ENCODE results near the gene CYS1.

CYS1 gene

DNA sequence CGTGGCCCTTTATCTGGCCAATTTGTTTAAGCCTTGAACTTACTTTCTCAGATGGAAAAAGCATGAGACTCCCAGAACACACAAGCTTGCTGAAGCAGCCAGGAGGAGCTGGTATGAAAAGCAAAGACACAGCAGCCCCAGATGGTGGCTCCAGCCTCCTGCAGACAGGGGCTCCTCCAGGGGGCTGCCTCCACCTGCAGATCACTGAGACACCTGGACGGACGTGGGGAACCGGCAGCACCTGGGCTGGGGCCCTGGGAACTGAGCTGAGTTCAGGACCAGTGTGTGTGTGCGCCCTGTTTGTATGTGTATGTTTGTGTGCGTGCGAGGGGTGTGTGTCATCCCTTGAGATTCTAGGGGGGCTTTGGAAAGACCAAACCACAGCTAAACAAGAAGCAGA lies 8.6 kb downstream of the CYS1 start:
- H3K27me3 Mint-ChIP-seq (ENCODE audit: low read depth): peaks cover 41% of the 10 kb centered on the region
- H3K27ac Mint-ChIP-seq: no peak overlapping the region
- H3K9me3 Mint-ChIP-seq: peaks cover 4% of the 10 kb centered on the region
- H3K36me3 Mint-ChIP-seq (ENCODE audit: low read depth): no peaks in the 10 kb centered on the region
- no peak overlapping the region for H3K4me3 Mint-ChIP-seq
- H3K4me1 Mint-ChIP-seq (ENCODE audit: low read depth): peaks cover 6% of the 10 kb centered on the region

GRCh38 chr2:10071176-10071575 lies 9.0 kb downstream of the CYS1 start:
- Mint-ChIP-seq H3K27ac (no peak overlapping the region), H3K27me3 (ENCODE audit: low read depth) (peaks cover 41% of the 10 kb centered on the region), H3K4me1 (ENCODE audit: low read depth) (peaks cover 5% of the 10 kb centered on the region), H3K9me3 (peaks cover 4% of the 10 kb centered on the region), H3K4me3 (no peak overlapping the region), H3K36me3 (ENCODE audit: low read depth) (no peaks in the 10 kb centered on the region)

- H3K4me1 Mint-ChIP-seq (ENCODE audit: low read depth): peaks cover 3% of the 10 kb centered on the region
- H3K36me3 Mint-ChIP-seq (ENCODE audit: low read depth): no peaks in the 10 kb centered on the region
- no peak overlapping the region for H3K4me3 Mint-ChIP-seq
- H3K9me3 Mint-ChIP-seq: peaks cover 4% of the 10 kb centered on the region
- H3K27me3 Mint-ChIP-seq (ENCODE audit: low read depth): peaks cover 18% of the 10 kb centered on the region
- H3K27ac Mint-ChIP-seq: no peak overlapping the region
Observed at GRCh38 chr2:10067881-10068280, 12.3 kb downstream of the CYS1 start.

- no peaks in the 10 kb centered on the region for H3K4me1 Mint-ChIP-seq (ENCODE audit: low read depth)
- no peak overlapping the region for H3K27ac Mint-ChIP-seq
- peaks cover 13% of the 10 kb centered on the region for H3K27me3 Mint-ChIP-seq (ENCODE audit: low read depth)
- H3K4me3 Mint-ChIP-seq: no peak overlapping the region
- H3K9me3 Mint-ChIP-seq: peaks cover 4% of the 10 kb centered on the region
- no peaks in the 10 kb centered on the region for H3K36me3 Mint-ChIP-seq (ENCODE audit: low read depth)
Observed at GRCh38 chr2:10067330-10067729, 12.9 kb downstream of the CYS1 start.

- Mint-ChIP-seq H3K9me3 (peaks cover 4% of the 10 kb centered on the region), H3K27ac (no peak overlapping the region), H3K36me3 (ENCODE audit: low read depth) (no peaks in the 10 kb centered on the region), H3K4me1 (ENCODE audit: low read depth) (no peaks in the 10 kb centered on the region), H3K27me3 (ENCODE audit: low read depth) (peaks cover 9% of the 10 kb centered on the region), H3K4me3 (no peak overlapping the region)
Observed at GRCh38 chr2:10065773-10066055, 14.5 kb downstream of the CYS1 start.

DNA sequence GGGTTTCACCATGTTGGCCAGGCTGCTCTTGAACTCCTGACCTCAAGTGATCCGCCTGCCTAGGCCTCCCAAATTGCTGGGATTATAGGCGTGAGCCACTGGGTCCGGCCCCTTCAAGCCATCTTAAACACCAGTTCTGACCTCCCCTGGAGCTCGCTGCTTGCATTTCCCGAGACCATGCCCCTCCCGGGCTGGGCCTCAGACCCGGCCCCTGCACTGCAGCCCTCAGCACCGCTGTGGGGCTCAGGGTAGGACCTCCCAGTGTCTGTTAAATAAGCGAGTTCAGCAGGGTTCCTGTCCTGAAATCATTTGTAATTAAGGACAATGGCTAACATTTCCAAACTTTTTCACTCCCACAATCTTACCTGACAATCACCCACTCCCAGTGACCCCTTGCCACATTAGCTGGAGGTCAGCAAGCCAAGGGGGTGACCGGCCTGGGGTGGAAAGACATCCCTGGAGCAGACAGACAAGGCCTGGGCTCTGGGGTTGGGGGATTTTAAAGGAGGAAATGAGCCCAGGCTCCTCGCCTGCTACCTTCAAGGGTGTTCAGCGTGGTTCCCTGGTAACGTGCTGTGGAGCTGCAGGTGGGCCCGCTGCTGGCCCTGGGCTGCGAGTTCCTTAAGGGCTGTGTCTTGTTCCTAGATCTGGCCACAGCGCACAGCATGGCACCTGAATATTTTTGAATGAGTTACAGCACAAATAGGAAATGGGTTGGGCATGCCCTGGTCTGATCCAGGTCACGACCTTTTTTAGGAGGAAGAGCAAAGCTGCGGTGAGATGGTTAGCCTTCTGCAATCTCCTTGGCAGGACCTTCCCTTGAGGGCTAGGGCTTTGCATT lies 15.1 kb downstream of the CYS1 start:
- peaks cover 9% of the 10 kb centered on the region for H3K27me3 Mint-ChIP-seq (ENCODE audit: low read depth)
- no peak overlapping the region for H3K27ac Mint-ChIP-seq
- H3K4me1 Mint-ChIP-seq (ENCODE audit: low read depth): no peaks in the 10 kb centered on the region
- H3K4me3 Mint-ChIP-seq: no peak overlapping the region
- peaks cover 4% of the 10 kb centered on the region for H3K9me3 Mint-ChIP-seq
- no peaks in the 10 kb centered on the region for H3K36me3 Mint-ChIP-seq (ENCODE audit: low read depth)

DNA sequence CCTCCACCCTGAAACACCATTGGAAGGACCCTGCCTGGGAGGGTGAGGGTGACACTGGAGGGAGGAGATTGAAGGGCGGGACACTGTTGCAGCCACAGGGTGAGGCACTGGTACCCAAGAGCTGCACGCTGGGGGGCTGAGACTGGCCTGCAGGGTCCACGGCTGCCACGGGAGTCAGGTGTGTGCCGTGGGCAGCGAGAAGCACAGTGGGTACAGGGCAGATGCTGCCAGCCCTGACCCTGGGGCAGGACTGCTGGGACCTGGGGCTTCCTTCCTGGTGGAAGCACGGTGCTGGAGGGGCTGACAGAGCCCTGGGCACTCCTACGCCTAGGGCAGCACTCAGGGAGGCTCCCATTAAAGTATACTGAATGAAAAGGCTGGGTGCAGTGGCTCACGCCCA lies 16.6 kb downstream of the CYS1 start:
- H3K36me3 Mint-ChIP-seq (ENCODE audit: low read depth): no peaks in the 10 kb centered on the region
- H3K4me1 Mint-ChIP-seq (ENCODE audit: low read depth): no peaks in the 10 kb centered on the region
- peaks cover 4% of the 10 kb centered on the region for H3K9me3 Mint-ChIP-seq
- H3K27ac Mint-ChIP-seq: peak overlapping the region; percentile 60
- no peak overlapping the region for H3K4me3 Mint-ChIP-seq
- peaks cover 9% of the 10 kb centered on the region for H3K27me3 Mint-ChIP-seq (ENCODE audit: low read depth)

DNA sequence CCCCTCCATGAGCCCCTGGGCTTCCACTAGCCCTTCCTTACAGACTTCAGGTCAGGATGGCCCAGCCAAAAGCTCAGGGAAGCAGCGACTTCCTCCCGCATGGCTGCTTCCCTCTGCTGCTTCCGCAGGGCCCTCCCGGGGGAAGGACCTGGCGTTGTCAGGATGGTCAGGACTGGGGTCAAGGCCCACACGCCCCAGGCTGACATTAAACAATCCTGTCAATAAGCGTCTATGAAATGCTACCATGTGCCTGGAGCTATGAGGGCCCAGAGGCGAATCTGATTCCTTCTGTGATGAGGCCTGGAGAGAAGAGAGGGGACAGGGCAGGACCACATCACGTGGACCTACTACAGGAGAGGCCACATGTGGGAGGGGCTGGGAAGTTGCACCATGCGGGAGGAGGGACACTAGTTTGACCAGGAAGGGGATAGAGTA lies 17.3 kb downstream of the CYS1 start:
- no peaks in the 10 kb centered on the region for H3K4me1 Mint-ChIP-seq (ENCODE audit: low read depth)
- H3K27me3 Mint-ChIP-seq (ENCODE audit: low read depth): peaks cover 9% of the 10 kb centered on the region
- H3K27ac Mint-ChIP-seq: no peak overlapping the region
- H3K9me3 Mint-ChIP-seq: peaks cover 2% of the 10 kb centered on the region
- H3K36me3 Mint-ChIP-seq (ENCODE audit: low read depth): no peaks in the 10 kb centered on the region
- no peak overlapping the region for H3K4me3 Mint-ChIP-seq

GRCh38 chr2:10061221-10061925 lies 18.8 kb downstream of the CYS1 start:
- Mint-ChIP-seq H3K27ac (no peak overlapping the region), H3K4me3 (no peak overlapping the region), H3K4me1 (ENCODE audit: low read depth) (peaks cover 6% of the 10 kb centered on the region), H3K27me3 (ENCODE audit: low read depth) (peaks cover 8% of the 10 kb centered on the region), H3K36me3 (ENCODE audit: low read depth) (no peaks in the 10 kb centered on the region), H3K9me3 (no peaks in the 10 kb centered on the region)

DNA sequence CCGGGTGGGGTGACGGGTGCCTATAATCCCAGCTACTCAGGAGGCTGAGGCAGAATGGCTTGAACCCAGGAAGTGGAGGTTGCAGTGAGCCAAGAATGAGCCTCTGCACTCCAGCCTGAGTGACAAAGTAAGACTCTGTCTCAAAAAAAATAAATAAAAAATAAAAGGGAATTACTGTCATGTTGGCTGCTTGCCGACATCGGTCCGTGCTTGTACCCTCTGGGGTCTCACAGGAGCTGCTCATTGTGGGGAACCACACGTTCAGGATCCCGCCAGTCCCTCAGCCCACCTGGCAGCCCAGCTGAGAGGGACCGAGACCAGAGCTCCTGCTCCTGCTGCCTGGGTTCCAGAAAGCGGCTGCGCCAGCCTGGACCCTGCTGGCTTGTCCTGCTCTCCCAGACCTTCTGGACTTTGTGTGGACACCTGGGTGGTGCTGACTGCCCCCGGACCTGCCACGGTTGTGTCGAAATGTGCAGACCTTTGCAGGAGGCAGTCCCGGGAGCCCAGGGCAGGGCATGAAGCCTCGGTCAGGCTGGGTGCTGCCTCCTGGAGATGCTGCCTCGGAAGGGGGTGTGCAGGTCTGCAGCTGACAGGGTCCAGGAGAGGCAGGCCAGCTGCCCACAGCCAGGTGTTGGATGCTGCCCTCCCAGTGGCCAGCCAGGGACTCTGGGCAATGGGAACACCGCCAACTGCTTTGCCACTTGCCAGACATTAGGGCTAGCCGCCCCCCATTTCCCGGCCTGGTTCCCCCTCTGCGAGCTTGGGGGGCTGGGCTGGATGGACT lies 20.5 kb downstream of the CYS1 start:
- peaks cover 6% of the 10 kb centered on the region for H3K27me3 Mint-ChIP-seq (ENCODE audit: low read depth)
- no peak overlapping the region for H3K4me3 Mint-ChIP-seq
- H3K36me3 Mint-ChIP-seq (ENCODE audit: low read depth): no peaks in the 10 kb centered on the region
- H3K27ac Mint-ChIP-seq: no peak overlapping the region
- peaks cover 6% of the 10 kb centered on the region for H3K4me1 Mint-ChIP-seq (ENCODE audit: low read depth)
- H3K9me3 Mint-ChIP-seq: no peaks in the 10 kb centered on the region

DNA sequence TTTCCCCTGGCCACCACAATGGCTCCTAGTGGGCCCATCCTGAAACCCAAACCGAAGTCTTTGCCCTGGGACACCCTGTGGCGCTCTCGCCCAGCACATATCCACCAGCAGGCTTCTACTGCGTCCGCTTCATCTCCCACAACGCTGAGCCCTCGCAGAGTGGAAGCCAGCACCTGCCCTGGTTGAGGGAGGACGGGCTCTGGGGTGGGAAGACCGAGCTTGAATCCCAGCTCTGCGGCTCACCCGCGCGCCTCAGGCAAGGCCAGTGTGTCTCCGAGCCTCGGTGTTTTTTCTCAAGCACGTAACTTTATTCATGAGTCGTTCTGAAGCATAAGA lies 21.2 kb downstream of the CYS1 start:
- Mint-ChIP-seq H3K9me3 (no peaks in the 10 kb centered on the region), H3K4me3 (no peak overlapping the region), H3K4me1 (ENCODE audit: low read depth) (peaks cover 6% of the 10 kb centered on the region), H3K36me3 (ENCODE audit: low read depth) (peaks cover 2% of the 10 kb centered on the region), H3K27me3 (ENCODE audit: low read depth) (peaks cover 11% of the 10 kb centered on the region), H3K27ac (no peak overlapping the region)

- Mint-ChIP-seq H3K36me3 (ENCODE audit: low read depth) (peaks cover 6% of the 10 kb centered on the region), H3K9me3 (no peaks in the 10 kb centered on the region), H3K4me3 (no peak overlapping the region), H3K27ac (no peak overlapping the region), H3K4me1 (ENCODE audit: low read depth) (peaks cover 6% of the 10 kb centered on the region), H3K27me3 (ENCODE audit: low read depth) (peaks cover 12% of the 10 kb centered on the region)
Observed at GRCh38 chr2:10058251-10059015, 21.8 kb downstream of the CYS1 start.

DNA sequence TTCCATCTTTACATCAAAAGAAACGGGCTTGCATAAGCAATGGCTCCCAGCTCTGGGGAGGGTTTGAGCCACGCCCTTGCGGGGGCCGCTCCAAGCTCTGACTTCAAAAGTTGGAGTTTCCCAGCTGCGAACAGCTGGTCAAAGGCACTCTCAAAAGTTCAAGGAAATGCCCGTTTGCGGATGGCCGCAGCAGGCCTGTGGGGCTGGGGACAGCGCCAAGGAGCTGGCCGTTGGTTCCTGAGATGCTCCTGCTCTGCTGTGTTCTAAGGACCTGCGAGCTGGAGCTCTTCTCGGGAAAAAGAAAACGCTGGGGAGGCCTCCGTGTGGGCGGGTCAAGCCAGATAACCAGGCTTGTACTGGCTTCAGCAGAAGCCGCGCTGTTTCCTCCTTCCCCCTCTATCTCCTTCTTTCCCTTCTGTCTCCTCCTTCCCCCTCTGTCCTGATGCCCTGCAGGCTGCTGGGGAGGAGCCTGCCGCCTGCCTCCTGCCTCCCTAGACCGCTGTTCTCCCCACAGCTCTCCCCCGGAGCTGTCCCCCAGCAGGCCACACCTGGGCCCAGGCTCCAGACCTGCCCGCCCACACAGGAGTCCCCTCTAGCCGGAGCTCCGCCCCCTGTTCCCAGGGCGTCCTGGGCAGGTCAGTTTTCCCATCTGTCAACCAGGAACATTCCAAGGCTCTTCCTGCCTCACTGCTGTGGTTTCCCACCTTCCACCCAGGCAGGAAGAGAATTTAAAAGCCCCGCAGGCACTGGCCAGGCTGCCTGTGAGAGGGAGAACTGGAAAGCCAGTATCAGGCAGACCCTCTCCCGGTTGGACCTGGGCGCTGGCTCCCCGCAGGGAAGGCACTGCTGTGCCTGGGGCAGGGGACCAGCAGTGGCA lies 22.7 kb downstream of the CYS1 start:
- peak overlapping the region; percentile 52 for H3K4me3 Mint-ChIP-seq
- H3K36me3 Mint-ChIP-seq (ENCODE audit: low read depth): peaks cover 9% of the 10 kb centered on the region

More for the DNA sequence above, 22.7 kb downstream of the CYS1 start:
- H3K4me1 Mint-ChIP-seq (ENCODE audit: low read depth): peaks cover 6% of the 10 kb centered on the region
- no peak overlapping the region for H3K27ac Mint-ChIP-seq
- H3K27me3 Mint-ChIP-seq (ENCODE audit: low read depth): peaks cover 8% of the 10 kb centered on the region
- H3K9me3 Mint-ChIP-seq: no peaks in the 10 kb centered on the region

Data from T-helper 1 cell treated with Interleukin-12 subunit alpha and Interleukin-12 subunit beta and Interleukin-4 antibody, amounts not matched to agents 30 μg/mL and 1 μg/mL, for 36 hours (primary cell).